Endothelial cell of umbilical vein (primary cell): ENCODE results near the gene KIDINS220. TPM values are rescaled to one million over a fixed set of nuclear protein-coding genes. Genes with fewer than 3 reads are reported as not detected.

Experiments used
- BruUV-seq: library from RNA; stranded (reverse); fragments of 400-500 nt; replicated peaks from 2 replicates; lab custom pipeline; 2021; lab: Mats Ljungman, UMichigan
- CTCF ChIA-PET: fragments of 300-600, 350-600 bp; sonication (Branson Sonifier 250); formaldehyde crosslinking; loops from one replicate; lab custom pipeline; 2021; ENCODE audit warnings: antibody characterized with exemption, inconsistent platforms; lab: Charles Lee
- POLR2A ChIA-PET: fragments of 300-600, 350-600 bp; sonication (Branson Sonifier 250); formaldehyde crosslinking; loops from one replicate; lab custom pipeline; 2021; ENCODE audit warnings: antibody characterized with exemption, inconsistent platforms; lab: Charles Lee
- DNase-seq: peaks from one replicate; pipeline ENCODE4 v3.0.0-alpha.2; 2011; ENCODE audit warnings: low read depth, low spot score
- FAIRE-seq: peaks from 2 replicates; lab custom pipeline; 2011; peaks lifted over from hg19 to GRCh38; lab: Jason Lieb, UNC
- H2AFZ ChIP-seq: 2 replicates; pipeline ENCODE4 v1.6.0; 2012; ENCODE audit warnings: low read depth, low read length, control low read depth, inconsistent platforms
- H3K27ac ChIP-seq: 2 replicates; pipeline ENCODE4 v1.5.1; 2011; ENCODE audit warnings: low read depth, mild to moderate bottlenecking, control low read depth, low read length, moderate library complexity; ENCODE audit not compliant: insufficient read depth
- H3K27me3 ChIP-seq, 2 experiments: 2 replicates each; pipeline versions ENCODE4 v1.6.0 to v1.6.1; 2011; ENCODE audit warnings: low read length in 2 of 2, mixed read lengths in 1 of 2; ENCODE audit not compliant: control insufficient read depth in 2 of 2, insufficient read depth in 2 of 2
- H3K36me3 ChIP-seq, 2 experiments: 2 replicates in 1 of 2; 3 replicates in 1 of 2; pipeline ENCODE4 v1.5.1; 2011; ENCODE audit warnings: low read length in 2 of 2, mild to moderate bottlenecking in 1 of 2, moderate library complexity in 1 of 2; ENCODE audit not compliant: control insufficient read depth in 2 of 2, insufficient read depth in 2 of 2; ENCODE audit errors: extremely low read depth in 1 of 2
- H3K4me1 ChIP-seq: 3 replicates; pipeline ENCODE4 v1.5.1; 2011; ENCODE audit warnings: mild to moderate bottlenecking, low read length; ENCODE audit not compliant: control insufficient read depth, insufficient read depth; ENCODE audit errors: extremely low read depth
- H3K4me2 ChIP-seq: 2 replicates; pipeline ENCODE4 v1.6.1; 2011; ENCODE audit warnings: low read length, control low read depth, mixed read lengths; ENCODE audit not compliant: insufficient read depth
- H3K4me3 ChIP-seq, 3 experiments: fragments of 200-600 bp in 1 of 3; sonication (generic), shearing (Covaris generic) in 1 of 3; replicated peaks in 1 of 3; 2 replicates each; pipeline ENCODE4 v1.5.1; 2011 to 2016; ENCODE audit warnings: control low read depth in 3 of 3, low read length in 3 of 3, mild to moderate bottlenecking in 2 of 3, inconsistent platforms in 1 of 3, low read depth in 1 of 3, moderate library complexity in 1 of 3; ENCODE audit not compliant: insufficient read depth in 1 of 3
- H3K79me2 ChIP-seq: 2 replicates; pipeline ENCODE4 v1.6.0; 2012; ENCODE audit warnings: low read length, inconsistent platforms; ENCODE audit not compliant: control insufficient read depth, insufficient read depth
- H3K9ac ChIP-seq: replicated peaks from 2 replicates; pipeline ENCODE3; 2011; ENCODE audit warnings: low read length, control low read depth; ENCODE audit not compliant: insufficient read depth; ENCODE audit errors: extremely low read depth
- H3K9me1 ChIP-seq: replicated peaks from 3 replicates; pipeline ENCODE4 v1.6.0; 2011; ENCODE audit warnings: mild to moderate bottlenecking, low read length; ENCODE audit not compliant: control insufficient read depth, insufficient read depth; ENCODE audit errors: extremely low read depth
- H3K9me3 ChIP-seq: replicated peaks from 2 replicates; pipeline ENCODE4 v1.5.1; 2012; ENCODE audit warnings: low read length, inconsistent platforms; ENCODE audit not compliant: control insufficient read depth, insufficient read depth
- H4K20me1 ChIP-seq: replicated peaks from 2 replicates; pipeline ENCODE3; 2011; ENCODE audit warnings: mild to moderate bottlenecking, low read length; ENCODE audit not compliant: control insufficient read depth, insufficient read depth; ENCODE audit errors: extremely low read depth
- CTCF ChIP-seq, 2 donors: IDR thresholded peaks; 1 replicate in 1 of 2; 2 replicates in 1 of 2; pipeline ENCODE4 v1.5.1; 2011; ENCODE audit warnings: low read length in 2 of 2, mild to moderate bottlenecking in 2 of 2, moderate library complexity in 2 of 2, control low read depth in 1 of 2, inconsistent platforms in 1 of 2, low read depth in 1 of 2; ENCODE audit not compliant: insufficient read depth in 1 of 2; ENCODE audit errors: extremely low read depth in 1 of 2
- EZH2 ChIP-seq: IDR thresholded peaks from 2 replicates; pipeline ENCODE4 v1.6.1; 2012; ENCODE audit warnings: borderline replicate concordance, low read depth, mild to moderate bottlenecking, moderate library complexity, low read length, inconsistent platforms; ENCODE audit not compliant: severe bottlenecking
- FOS ChIP-seq: IDR thresholded peaks from 2 replicates; pipeline ENCODE4 v1.6.1; 2011; ENCODE audit warnings: mild to moderate bottlenecking, low read length, moderate library complexity, borderline replicate concordance; ENCODE audit not compliant: insufficient read depth
- GATA2 ChIP-seq: IDR thresholded peaks from 2 replicates; pipeline ENCODE4 v1.7.0; 2011; ENCODE audit warnings: low read depth, mild to moderate bottlenecking, moderate library complexity, mixed read lengths, low read length; ENCODE audit not compliant: insufficient read length, insufficient read depth
- JUN ChIP-seq: IDR thresholded peaks from 2 replicates; pipeline ENCODE4 v1.6.1; 2011; ENCODE audit warnings: borderline replicate concordance, low read depth; ENCODE audit not compliant: insufficient read length, insufficient read depth
- MAX ChIP-seq: IDR thresholded peaks from 2 replicates; pipeline ENCODE4 v1.6.1; 2011; ENCODE audit not compliant: insufficient read depth, insufficient read length
- MYC ChIP-seq: IDR thresholded peaks from one replicate; pipeline ENCODE4 v1.6.1; 2011; ENCODE audit warnings: mild to moderate bottlenecking, low read depth, low read length
- POLR2A ChIP-seq: IDR thresholded peaks from 2 replicates; pipeline ENCODE4 v1.6.1; 2012; ENCODE audit warnings: low read depth, mild to moderate bottlenecking, control low read depth, low read length
- POLR2AphosphoS5 ChIP-seq: IDR thresholded peaks from 2 replicates; pipeline ENCODE4 v1.6.1; 2012; ENCODE audit warnings: low read depth, mild to moderate bottlenecking, control low read depth, low read length, moderate library complexity; ENCODE audit not compliant: insufficient read depth
- dilution Hi-C: fragments of 300-500 bp; cut with MboI; formaldehyde crosslinking; loops from one replicate; pipeline ENCODE4 v1.15.0; 2019; ENCODE audit warnings: low sequenced_read_pairs; ENCODE audit not compliant: extremely low pct_ligation_motif_present
- intact Hi-C: fragments of 100-400 bp; cut with micrococcal nuclease; formaldehyde crosslinking; loops from one replicate; pipeline ENCODE4 v1.10.0; 2022
- polyA plus RNA-seq, 4 experiments: library from polyadenylated mRNA; depleted of rRNA in 3 of 4; stranded (reverse) in 3 of 4; unstranded in 1 of 4; fragments of >200 nt; gene quantifications; 2 replicates each; pipeline versions ENCODE4 v1.2.1 to v1.2.3, GENCODE V29; 2011 to 2012; ENCODE audit warnings: missing spikeins in 1 of 4
- total RNA-seq: library from RNA; stranded (reverse); gene quantifications from 2 replicates; pipeline ENCODE4 v1.2.3, GENCODE V29; 2021

KIDINS220 gene
- total and polyA plus RNA-seq, 2 donors (not counting 3 experiments of a cell fraction or from before 2014, with no cell fraction given): 33.9 to 41.3 TPM

- Histone ChIP-seq H3K27ac (no peak overlapping the region), H3K36me3 (peaks cover 11% of the 10 kb centered on the region in 2 experiments), H3K4me1 (no peaks in the 10 kb centered on the region), H4K20me1 (no peaks in the 10 kb centered on the region), H3K9me3 (no peaks in the 10 kb centered on the region), H3K4me2 (no peak overlapping the region), H3K4me3 (no peak overlapping the region), H3K9ac (no peak overlapping the region), H2AFZ (no peak overlapping the region), H3K79me2 (no peaks in the 10 kb centered on the region), H3K27me3 (no peaks in the 10 kb centered on the region), H3K9me1 (no peaks in the 10 kb centered on the region)
- no peak for TF ChIP-seq EZH2
- no peak for TF ChIP-seq POLR2A
- TF ChIP-seq GATA2: no peak
- TF ChIP-seq JUN: no peak
- TF ChIP-seq POLR2AphosphoS5: no peak
- no peak for TF ChIP-seq MYC
- no peak for TF ChIP-seq CTCF (IDR thresholded peaks at IDR 0.05; ENCODE audit: extremely low read depth in 1 of 2, insufficient read depth in 1 of 2, low read depth in 1 of 2, low read length in 2 of 2)
- TF ChIP-seq FOS: no peak
- TF ChIP-seq MAX: no peak
- DNase-seq (no peak), FAIRE-seq (no peak)
- dilution Hi-C loops: no loop called here
- intact Hi-C loops: no loop called here
- BruUV-seq: no TSS peak
- CTCF ChIA-PET: interaction anchor here (0.9 kb wide), 1 partner anchor 359 kb away, joined by 4 read pairs; no protein-coding TSS in a partner anchor
- POLR2A ChIA-PET: no interaction called here
Observed at GRCh38 chr2:8779795-8780671, 57.4 kb downstream of the KIDINS220 start.
